GM19238 (cell line): ENCODE data around the gene TSN.

Experiments
- DNase-seq: peaks from one replicate; pipeline ENCODE4 v3.0.0; 2011; ENCODE audit warnings: low spot score; ENCODE audit not compliant: insufficient read length

The TSN gene

GRCh38 chr2:121746071-121746578, 9.3 kb upstream of the TSN start:
- no peak for DNase-seq

GRCh38 chr2:121748202-121748601, 7.2 kb upstream of the TSN start:
- DNase-seq, result no peak

DNA sequence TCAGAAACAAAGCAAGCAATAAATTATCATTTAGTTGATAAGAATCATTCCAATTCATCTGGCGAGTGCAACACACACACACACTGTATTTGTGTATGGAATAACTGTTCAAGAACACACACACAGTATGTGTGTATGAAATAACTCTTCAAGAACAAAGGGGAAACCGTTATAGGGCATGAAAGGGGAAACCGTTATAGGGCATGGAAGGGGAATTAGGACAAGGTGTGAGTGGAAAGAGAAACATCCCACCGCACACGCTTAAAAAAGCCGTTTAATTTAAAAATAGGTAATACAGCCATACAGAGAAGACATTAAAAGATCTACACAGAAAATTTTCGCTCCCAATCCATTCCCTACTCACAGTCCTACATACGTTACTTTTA, 607 bp upstream of the TSN start:
- no peak for DNase-seq

DNA sequence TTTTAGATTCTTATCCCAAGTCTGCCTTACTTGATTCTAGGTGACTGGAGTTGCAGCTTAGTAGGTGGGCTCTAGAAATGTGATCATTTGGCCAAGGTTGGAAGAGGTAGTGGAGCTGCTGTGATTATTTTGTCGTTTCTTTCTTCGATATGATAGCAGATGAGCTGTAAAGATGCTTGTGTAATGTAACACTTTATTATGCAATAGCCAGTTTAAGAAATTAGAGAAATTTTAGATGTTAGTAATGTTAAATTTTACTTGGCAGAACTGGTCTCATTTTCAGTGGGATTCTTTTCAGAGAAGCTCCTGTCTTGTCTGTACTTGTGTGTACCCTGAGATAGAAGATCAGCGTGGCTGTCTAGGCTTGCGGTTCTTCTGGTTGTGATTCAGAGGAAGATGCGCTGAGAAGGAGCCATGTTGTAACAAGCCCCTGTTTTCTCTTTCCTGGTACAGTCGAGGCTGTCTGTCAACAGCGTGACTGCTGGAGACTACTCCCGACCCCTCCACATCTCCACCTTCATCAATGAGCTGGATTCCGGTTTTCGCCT, 9.3 kb downstream of the TSN start:
- DNase-seq, result no peak

- no peak for DNase-seq
Observed at GRCh38 chr2:121766624-121767023, 11.2 kb downstream of the TSN start.

- no peak for DNase-seq
Observed at GRCh38 chr2:121768143-121768755, 12.8 kb downstream of the TSN start.

DNA sequence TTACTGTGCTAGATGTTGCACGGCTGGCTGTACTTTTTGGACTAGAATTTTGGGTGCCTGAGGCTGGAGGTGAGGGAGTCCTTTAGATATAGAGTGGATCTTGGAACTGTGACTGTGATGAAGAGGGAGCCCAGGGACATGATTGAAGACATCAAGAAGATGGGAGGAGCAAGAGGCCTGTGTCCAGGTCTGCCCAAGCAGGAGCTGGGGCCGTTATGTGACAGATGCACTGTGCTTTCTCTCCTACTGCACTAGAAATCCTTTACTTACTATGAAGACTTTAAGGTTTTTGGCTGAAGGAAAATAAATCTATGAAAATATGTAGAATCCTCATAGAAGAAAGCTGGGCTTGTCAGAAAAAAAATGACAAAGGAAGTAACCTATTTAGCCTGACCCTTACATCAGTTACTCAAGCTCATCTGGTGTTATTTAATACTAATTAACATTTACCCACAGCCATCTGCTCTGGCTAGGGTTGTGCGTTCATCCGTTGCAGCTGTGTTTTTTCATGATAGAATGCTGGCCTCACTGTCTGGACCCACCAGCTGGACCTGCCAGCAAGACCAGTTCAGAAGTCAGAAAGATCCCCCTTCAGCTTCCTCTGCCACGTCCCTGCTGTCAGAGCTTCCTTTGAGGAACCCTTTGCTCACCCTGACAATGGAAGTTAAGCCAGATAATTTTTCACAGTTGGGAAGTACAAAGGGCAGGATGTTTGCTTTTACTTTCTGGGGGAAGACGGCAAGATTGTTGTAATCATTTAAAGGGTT, 16.7 kb downstream of the TSN start:
- DNase-seq, result no peak

GRCh38 chr2:121774235-121774634, 18.8 kb downstream of the TSN start:
- no peak for DNase-seq

- no peak for DNase-seq
Observed at GRCh38 chr2:121776361-121776760, 20.9 kb downstream of the TSN start.

DNA sequence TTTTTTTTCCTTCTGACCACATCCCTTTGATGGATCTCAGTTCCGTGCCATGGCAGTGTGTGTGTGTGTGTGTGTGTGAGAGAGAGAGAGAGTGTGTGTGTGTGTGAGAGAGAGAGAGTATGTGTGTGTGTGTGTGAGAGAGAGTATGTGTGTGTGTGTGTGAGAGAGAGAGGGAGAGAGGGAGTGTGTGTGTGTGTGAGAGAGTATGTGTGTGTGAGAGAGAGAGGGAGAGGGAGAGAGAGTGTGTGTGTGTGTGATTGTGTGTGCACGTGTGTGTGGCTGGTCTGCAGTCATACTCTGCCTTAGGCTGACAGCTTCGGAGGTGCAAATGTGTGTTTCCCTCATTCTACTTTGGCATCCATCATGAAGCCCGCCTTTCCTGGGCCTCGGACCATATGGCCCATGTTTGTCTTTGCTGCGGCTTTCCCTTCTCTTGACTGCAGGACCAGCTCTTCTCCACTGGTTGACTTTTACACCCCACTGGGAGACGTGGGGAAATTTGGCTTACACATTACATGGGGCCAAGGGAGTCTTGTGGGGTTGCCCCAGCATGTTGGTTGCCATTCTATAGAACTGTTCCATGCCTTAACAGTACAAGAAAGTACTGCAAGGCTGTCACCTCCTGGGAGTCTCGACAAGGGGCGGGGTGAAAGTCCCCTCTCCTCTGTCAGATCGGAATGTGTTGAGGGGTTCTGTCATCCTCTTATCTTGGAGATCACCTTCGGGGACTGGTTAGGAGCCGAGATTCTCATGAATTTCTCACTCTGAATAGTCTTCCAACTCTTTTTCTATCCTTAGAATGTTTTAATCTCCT, 21.6 kb downstream of the TSN start:
- no peak for DNase-seq

DNA sequence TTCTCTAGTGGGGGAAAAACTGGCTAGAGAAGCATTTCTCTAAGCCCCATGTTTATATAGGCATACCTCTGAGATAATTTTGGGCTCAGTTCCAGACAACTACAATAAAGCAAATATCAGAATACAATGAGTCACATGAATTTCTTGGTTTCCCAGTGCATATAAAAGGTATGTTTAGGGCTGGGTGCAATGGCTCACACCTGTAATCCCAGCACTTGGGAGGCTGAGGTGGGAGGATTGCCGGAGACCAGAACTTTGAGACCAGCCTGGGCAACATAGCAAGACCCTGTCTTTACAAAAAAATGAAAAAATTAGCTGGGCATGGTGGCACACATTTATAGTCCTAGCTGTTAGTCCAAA, 22.2 kb downstream of the TSN start:
- no peak for DNase-seq

DNA sequence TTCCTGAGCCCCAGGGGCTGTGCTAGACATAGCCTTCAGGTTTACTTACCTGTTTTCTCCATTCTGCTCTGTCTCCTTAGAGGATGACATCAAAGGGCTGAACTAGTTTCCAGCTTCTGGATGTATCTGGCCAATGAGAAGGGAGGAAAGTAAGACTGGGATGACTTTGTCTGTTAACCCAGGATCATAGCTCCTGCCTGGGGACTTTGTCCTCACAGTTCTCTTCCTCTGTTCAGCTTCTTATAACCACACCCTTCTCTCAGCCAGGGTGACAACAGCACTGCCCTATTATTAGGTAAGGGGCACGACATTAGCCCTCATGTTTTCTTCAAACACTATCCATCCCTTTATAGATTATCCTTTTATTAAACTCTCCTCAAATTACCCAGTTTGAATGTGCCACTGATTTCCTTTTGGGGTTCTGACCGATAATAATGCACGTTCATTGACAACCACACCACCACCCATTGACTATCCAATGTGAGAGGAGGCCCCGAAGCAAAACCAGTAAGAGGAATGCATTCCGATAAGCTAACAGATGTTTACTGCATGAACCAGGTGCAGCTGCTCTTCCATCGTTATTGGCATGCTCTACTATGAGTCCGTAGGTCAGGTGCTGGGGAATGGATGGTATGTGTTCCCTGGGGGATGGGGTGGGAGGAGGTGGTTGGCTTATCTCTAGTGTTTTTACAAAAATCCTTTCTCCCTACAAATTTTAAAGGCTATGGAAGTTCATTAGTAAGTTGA, 23.5 kb downstream of the TSN start:
- DNase-seq, result no peak

GRCh38 chr2:121783180-121783579, 27.7 kb downstream of the TSN start:
- no peak for DNase-seq

DNA sequence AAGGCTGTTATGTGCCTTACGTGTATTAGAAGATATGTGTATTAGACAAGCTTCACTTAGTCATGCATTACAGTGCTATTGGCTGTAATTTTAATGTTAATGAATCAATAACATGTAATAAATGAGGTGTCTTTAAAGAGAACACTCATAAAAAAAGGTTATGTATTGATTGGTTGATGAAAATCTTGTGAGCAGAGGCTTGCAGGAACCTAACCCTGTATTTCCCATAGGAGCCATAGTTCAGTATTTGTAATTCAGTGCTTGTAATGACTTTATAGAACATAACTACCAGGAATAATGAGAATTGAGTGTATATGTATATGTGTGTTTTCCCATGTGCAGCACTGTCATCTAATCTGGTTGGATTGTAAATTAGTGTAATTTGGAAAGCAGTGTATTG, 33.2 kb downstream of the TSN start:
- no peak for DNase-seq

DNA sequence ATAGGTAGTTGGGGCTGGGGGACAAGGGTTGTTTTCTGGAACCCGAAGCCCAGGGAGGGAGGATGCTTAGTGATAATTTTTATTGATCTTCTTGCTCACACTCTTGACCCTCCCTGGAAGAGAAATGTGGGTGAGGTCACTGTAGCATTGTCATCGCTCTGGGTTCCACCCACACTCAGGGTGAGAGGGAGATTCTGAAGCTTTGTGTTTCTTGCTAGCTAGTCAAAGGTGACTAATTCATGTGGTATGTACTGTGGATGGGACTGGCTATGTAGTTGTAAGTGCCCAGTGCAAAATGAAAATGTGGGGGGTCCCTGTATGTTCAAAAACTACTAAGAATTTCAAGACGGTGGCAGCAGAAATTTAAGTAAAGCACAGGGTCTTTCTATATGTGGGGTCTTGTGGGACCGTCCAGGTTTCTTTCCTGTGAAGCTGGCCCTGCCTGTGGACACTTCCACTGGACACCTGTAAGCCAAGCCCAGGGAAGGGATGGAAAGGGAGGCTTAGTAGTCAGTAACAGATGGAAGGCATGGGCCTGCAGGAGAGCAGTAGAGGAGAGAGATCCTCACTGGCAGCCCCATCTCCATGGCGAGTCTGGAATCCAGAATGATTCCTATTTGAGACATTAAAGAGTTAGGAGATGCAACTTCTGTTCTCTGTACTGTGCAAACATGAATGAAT, 35.0 kb downstream of the TSN start:
- DNase-seq, result no peak

DNA sequence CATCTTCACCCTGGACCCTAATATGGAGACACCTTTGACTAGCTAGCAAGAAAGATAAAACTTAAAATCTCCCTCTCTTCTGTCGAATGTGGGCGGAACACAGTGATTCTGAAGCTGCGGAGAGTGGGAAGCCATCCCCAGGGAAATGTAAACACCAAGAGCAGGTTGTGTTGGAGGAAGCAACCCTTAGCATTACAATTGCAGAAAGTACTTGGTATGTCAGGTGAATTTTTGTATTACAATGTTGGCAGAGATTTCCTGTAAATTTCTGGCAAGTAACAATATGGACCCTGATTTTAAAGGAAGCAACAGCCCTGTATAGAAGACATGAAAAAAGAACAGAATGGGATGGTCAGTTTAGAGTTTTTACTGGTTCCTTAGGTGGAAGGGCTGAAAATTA, 35.8 kb downstream of the TSN start:
- DNase-seq, result no peak

- no peak for DNase-seq
Observed at GRCh38 chr2:121791801-121792221, 36.4 kb downstream of the TSN start.

GRCh38 chr2:121793816-121794215, 38.4 kb downstream of the TSN start:
- no peak for DNase-seq

- no peak for DNase-seq
Observed at GRCh38 chr2:121794233-121794632, 38.8 kb downstream of the TSN start.

DNA sequence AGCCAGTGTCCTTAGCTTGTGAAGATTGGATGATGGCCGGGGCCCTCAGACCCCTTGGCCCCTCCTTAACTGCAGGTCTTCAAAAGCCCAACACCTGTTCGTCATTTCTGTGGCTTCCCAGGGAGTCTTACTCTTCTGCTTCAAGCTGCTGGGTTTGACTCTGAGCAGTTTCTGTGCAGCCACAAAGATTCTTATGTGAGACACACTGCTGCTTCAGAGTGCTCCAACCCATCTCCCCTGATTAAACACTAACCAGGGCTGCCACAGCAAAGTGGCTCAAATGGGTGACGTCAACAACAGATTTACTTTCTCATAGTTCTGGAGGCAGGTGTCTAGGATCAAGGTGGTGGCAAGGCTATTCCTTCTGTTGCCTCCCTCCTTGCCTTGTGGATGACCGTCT, 40.8 kb downstream of the TSN start:
- DNase-seq, result no peak

DNA sequence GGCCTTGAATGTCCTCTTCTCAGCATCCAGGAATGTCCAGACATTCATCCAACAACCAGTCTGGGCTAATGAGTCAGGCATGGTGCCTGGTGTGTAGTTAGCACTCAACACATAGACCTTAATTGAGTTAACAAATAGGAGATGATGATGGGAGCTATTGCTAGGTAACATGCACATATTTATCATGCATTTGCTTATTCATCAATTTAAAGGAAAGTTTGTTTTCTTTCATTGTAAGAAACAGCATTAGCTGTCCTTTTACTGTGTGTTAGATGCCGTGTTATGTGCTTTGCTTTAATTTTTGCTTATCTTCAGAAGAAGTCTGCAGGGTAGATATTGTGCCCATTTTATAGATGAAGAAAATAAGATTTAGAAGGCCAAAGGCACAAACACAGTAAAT, 43.2 kb downstream of the TSN start:
- DNase-seq, result no peak
